Thoracic aorta endothelial cell (primary cell): ENCODE data around the gene ANKRD10. TPM values are rescaled to one million over a fixed set of nuclear protein-coding genes. Genes with fewer than 3 reads are reported as not detected.

ENCODE experiments used
- small RNA-seq: library from RNA; depleted of rRNA; stranded (forward); fragments of <200 nt; gene quantifications from one replicate; pipeline ENCODE3, GENCODE V24; 2012
- total RNA-seq: library from RNA; depleted of rRNA; stranded (reverse); fragments of >200 nt; gene quantifications from 2 replicates; pipeline ENCODE4 v1.2.3, GENCODE V29; 2012

Gene ANKRD10
- 70.1 and 90.3 TPM in 2 replicates for total RNA-seq

DNA sequence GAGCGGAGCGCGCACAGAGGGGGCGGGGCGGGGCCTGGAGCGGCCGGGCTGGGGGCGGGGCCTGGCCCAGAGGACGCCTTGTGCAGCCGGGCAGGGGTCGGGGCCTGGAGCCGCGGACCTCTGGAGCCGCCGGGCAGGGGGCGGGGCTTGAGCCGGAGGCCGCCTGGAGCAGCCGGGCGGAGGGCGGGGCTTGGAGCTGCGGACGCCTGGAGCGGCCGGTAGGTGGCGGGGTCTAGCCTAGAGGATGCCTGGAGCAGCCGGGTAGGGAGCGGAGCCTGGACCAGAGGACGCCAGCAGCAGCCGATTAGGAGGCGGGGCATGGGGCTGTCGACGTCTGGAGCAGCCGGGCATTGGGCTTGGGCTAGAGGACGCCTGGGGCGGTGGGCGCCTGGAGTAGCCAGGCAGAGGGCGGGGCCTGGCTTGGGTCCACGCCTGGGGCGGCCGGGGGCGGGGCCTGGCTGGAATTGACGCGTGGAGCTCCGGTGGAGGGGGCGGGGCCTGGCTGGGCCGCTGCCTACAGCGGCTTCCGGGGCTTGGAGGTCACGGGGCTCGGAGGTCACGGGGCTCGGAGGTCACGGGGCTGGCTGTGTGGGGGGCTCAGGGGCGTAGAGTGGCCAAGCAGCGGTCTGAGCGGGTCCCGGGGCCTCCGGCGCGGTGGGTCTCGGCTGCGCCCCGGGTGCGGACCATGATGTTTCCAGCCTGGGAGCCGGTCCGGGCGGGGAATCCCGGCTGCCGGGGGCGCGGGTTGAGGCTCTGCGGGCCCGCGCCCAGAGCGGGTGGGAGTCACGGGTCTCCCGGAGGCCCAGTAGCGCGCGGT, at the start of gene ANKRD10:
Gene ANKRD10, minus strand, starts transcription at position 13 of the 817 bp plus-strand sequence. CDS start 135 bp downstream, outside the sequence.

Small RNA genes within 50 kb of the gene (small RNA-seq; reads per million reads assigned to genes)
- not detected for gene AL442128.1

Other genes with a start within 250 kb of the ANKRD10 start
- 34.0 and 87.5 TPM in 2 replicates for gene CARS2, start 209.0 kb downstream of the ANKRD10 start, total RNA-seq
- gene ING1, start 201.4 kb downstream of the ANKRD10 start, total RNA-seq = 7.6 and 8.5 TPM in 2 replicates
- gene ARHGEF7, start 200.2 kb upstream of the ANKRD10 start, total RNA-seq = 182 and 197 TPM in 2 replicates